Measurements from ENCODE around the gene PDE4B.
A peak's percentile ranks its signal among the peaks of the same experiment; 100 is the strongest.
"Not testable (repeated sequence)": the region's sequence is repeated elsewhere in the genome, so short reads cannot be mapped to it uniquely, and the experiment has no call there.

The PDE4B gene

GRCh38 chr1:66399888-66400529 lies 607.3 kb downstream of the PDE4B start:
- DNase-seq = peak; percentile 23 to 32
- Mint-ChIP-seq H3K27ac (peak overlapping the region; percentile 16 to 40), H3K9me3 (peaks cover 0 to 4% of the 10 kb centered on the region in 2 donors), H3K4me3 (peak overlapping the region; percentile 63 to 66), H3K4me1 (peaks cover 64% of the 10 kb centered on the region), H3K27me3 (no peaks in the 10 kb centered on the region)
- ATAC-seq = peak; percentile 89

- peaks cover 0 to 8% of the 10 kb centered on the region in 2 donors for H3K9me3 Mint-ChIP-seq
- no peaks in the 10 kb centered on the region for H3K27me3 Mint-ChIP-seq
- peak overlapping the region in 1 of 2 donors; percentile 74 for H3K27ac Mint-ChIP-seq
- ATAC-seq (no peak), DNase-seq (no peak)
- H3K4me3 Mint-ChIP-seq = peak overlapping the region; percentile 63 to 66
- H3K4me1 Mint-ChIP-seq = peaks cover 62% of the 10 kb centered on the region
These were observed 608.0 kb downstream of the PDE4B start for GRCh38 chr1:66400660-66401059.

- peak overlapping the region in 1 of 2 donors; percentile 63 for H3K4me3 Mint-ChIP-seq
- peaks cover 57% of the 10 kb centered on the region for H3K4me1 Mint-ChIP-seq
- peak overlapping the region in 1 of 2 donors; percentile 15 for H3K27ac Mint-ChIP-seq
- ATAC-seq = peak; percentile 29
- no peaks in the 10 kb centered on the region for H3K27me3 Mint-ChIP-seq
- peaks cover 0 to 8% of the 10 kb centered on the region in 2 donors for H3K9me3 Mint-ChIP-seq
- no peak for DNase-seq
These were observed 608.5 kb downstream of the PDE4B start for GRCh38 chr1:66401244-66401643.

- Mint-ChIP-seq H3K9me3 (peaks cover 0 to 8% of the 10 kb centered on the region in 2 donors), H3K27me3 (no peaks in the 10 kb centered on the region), H3K4me3 (no peak overlapping the region), H3K27ac (no peak overlapping the region), H3K4me1 (peaks cover 53% of the 10 kb centered on the region)
- ATAC-seq (no peak), DNase-seq (no peak)
These were observed 609.5 kb downstream of the PDE4B start for GRCh38 chr1:66402194-66402593.

- no peak for DNase-seq
- Mint-ChIP-seq H3K4me3 (no peak overlapping the region), H3K9me3 (peaks cover 3 to 8% of the 10 kb centered on the region in 2 donors), H3K27me3 (no peaks in the 10 kb centered on the region), H3K27ac (no peak overlapping the region), H3K4me1 (peaks cover 53% of the 10 kb centered on the region)
- ATAC-seq = no peak
These were observed 610.5 kb downstream of the PDE4B start for GRCh38 chr1:66403007-66403731.

- Mint-ChIP-seq H3K27me3 (no peaks in the 10 kb centered on the region), H3K27ac (no peak overlapping the region), H3K4me3 (no peak overlapping the region), H3K9me3 (peaks cover 20 to 21% of the 10 kb centered on the region in 2 donors), H3K4me1 (peaks cover 35% of the 10 kb centered on the region)
- DNase-seq (no peak), ATAC-seq (no peak)
These were observed 612.4 kb downstream of the PDE4B start for GRCh38 chr1:66405061-66405460.

GRCh38 chr1:66411449-66411848 lies 618.8 kb downstream of the PDE4B start:
- ATAC-seq, H3K27me3 Mint-ChIP-seq, H3K27ac Mint-ChIP-seq, DNase-seq, H3K4me3 Mint-ChIP-seq: not testable (repeated sequence)
- peaks cover 15% of the 10 kb centered on the region for H3K4me1 Mint-ChIP-seq
- peaks cover 26 to 38% of the 10 kb centered on the region in 2 donors for H3K9me3 Mint-ChIP-seq

GRCh38 chr1:66412704-66413103 lies 620.0 kb downstream of the PDE4B start:
- Mint-ChIP-seq H3K4me1 (peaks cover 15% of the 10 kb centered on the region), H3K27me3 (no peaks in the 10 kb centered on the region), H3K9me3 (peaks cover 29 to 43% of the 10 kb centered on the region in 2 donors), H3K4me3 (no peak overlapping the region), H3K27ac (no peak overlapping the region)
- ATAC-seq (no peak), DNase-seq (no peak)

GRCh38 chr1:66413136-66413837 lies 620.6 kb downstream of the PDE4B start:
- Mint-ChIP-seq H3K4me1 (peaks cover 15% of the 10 kb centered on the region), H3K9me3 (peaks cover 33 to 45% of the 10 kb centered on the region in 2 donors), H3K27me3 (no peaks in the 10 kb centered on the region), H3K27ac (no peak overlapping the region), H3K4me3 (no peak overlapping the region)
- no peak for DNase-seq
- no peak for ATAC-seq

- no peaks in the 10 kb centered on the region for H3K27me3 Mint-ChIP-seq
- peaks cover 15% of the 10 kb centered on the region for H3K4me1 Mint-ChIP-seq
- DNase-seq (no peak), ATAC-seq (no peak)
- no peak overlapping the region for H3K4me3 Mint-ChIP-seq
- no peak overlapping the region for H3K27ac Mint-ChIP-seq
- peaks cover 33 to 45% of the 10 kb centered on the region in 2 donors for H3K9me3 Mint-ChIP-seq
These were observed 621.1 kb downstream of the PDE4B start for GRCh38 chr1:66413838-66414175.

GRCh38 chr1:66415281-66415680 lies 622.6 kb downstream of the PDE4B start:
- peaks cover 15% of the 10 kb centered on the region for H3K4me1 Mint-ChIP-seq
- no peak for DNase-seq
- H3K9me3 Mint-ChIP-seq = peaks cover 27 to 39% of the 10 kb centered on the region in 2 donors
- H3K27me3 Mint-ChIP-seq = no peaks in the 10 kb centered on the region
- no peak for ATAC-seq
- no peak overlapping the region for H3K4me3 Mint-ChIP-seq
- no peak overlapping the region for H3K27ac Mint-ChIP-seq

- Mint-ChIP-seq H3K9me3 (peaks cover 25 to 35% of the 10 kb centered on the region in 2 donors), H3K27ac (no peak overlapping the region), H3K27me3 (no peaks in the 10 kb centered on the region), H3K4me1 (peaks cover 9% of the 10 kb centered on the region), H3K4me3 (no peak overlapping the region)
- ATAC-seq (no peak), DNase-seq (no peak)
These were observed 623.2 kb downstream of the PDE4B start for GRCh38 chr1:66415866-66416265.

GRCh38 chr1:66416295-66416694 lies 623.6 kb downstream of the PDE4B start:
- Mint-ChIP-seq H3K27me3 (no peaks in the 10 kb centered on the region), H3K9me3 (peaks cover 25 to 31% of the 10 kb centered on the region in 2 donors), H3K4me3 (no peak overlapping the region), H3K4me1 (peaks cover 5% of the 10 kb centered on the region), H3K27ac (no peak overlapping the region)
- DNase-seq (no peak), ATAC-seq (no peak)

GRCh38 chr1:66418021-66418420 lies 625.3 kb downstream of the PDE4B start:
- Mint-ChIP-seq H3K27ac (no peak overlapping the region), H3K4me1 (no peaks in the 10 kb centered on the region), H3K9me3 (peaks cover 25 to 26% of the 10 kb centered on the region in 2 donors), H3K27me3 (no peaks in the 10 kb centered on the region), H3K4me3 (no peak overlapping the region)
- no peak for ATAC-seq
- no peak for DNase-seq

GRCh38 chr1:66420171-66420570 lies 627.5 kb downstream of the PDE4B start:
- not testable (repeated sequence) for ATAC-seq, DNase-seq, H3K4me1 Mint-ChIP-seq, H3K27ac Mint-ChIP-seq, H3K4me3 Mint-ChIP-seq, H3K27me3 Mint-ChIP-seq
- peaks cover 25 to 26% of the 10 kb centered on the region in 2 donors for H3K9me3 Mint-ChIP-seq

- not testable (repeated sequence) for H3K4me3 Mint-ChIP-seq, H3K27ac Mint-ChIP-seq, H3K27me3 Mint-ChIP-seq, ATAC-seq, DNase-seq, H3K4me1 Mint-ChIP-seq
- H3K9me3 Mint-ChIP-seq = peaks cover 21 to 26% of the 10 kb centered on the region in 2 donors
These were observed 628.2 kb downstream of the PDE4B start for GRCh38 chr1:66420906-66421305.

All from stimulated activated naive CD8-positive, alpha-beta T cell treated with anti-CD3 and anti-CD28 coated beads, Interleukin-15, amount 100 ng/mL, for 72 hours (primary cell).